GM19025 (cell line): Measurements from ENCODE around the gene HK2.
"Not testable (repeated sequence)": the region's sequence is repeated elsewhere in the genome, so short reads cannot be mapped to it uniquely, and the experiment has no call there.

Experiments
- ATAC-seq: cut with Tn5 transposase; IDR thresholded peaks from one replicate; pipeline ENCODE4 v1.9.1; 2021; ENCODE audit warnings: mild to moderate bottlenecking, low read depth, moderate library complexity; ENCODE audit not compliant: unreplicated experiment

Gene HK2

GRCh38 chr2:74891136-74891764 lies 57.3 kb downstream of the HK2 start:
- no peak for ATAC-seq

GRCh38 chr2:74891816-74892215 lies 57.9 kb downstream of the HK2 start:
- ATAC-seq: not testable (repeated sequence)

- no peak for ATAC-seq
Measured at GRCh38 chr2:74892609-74893008, 58.7 kb downstream of the HK2 start.

GRCh38 chr2:74893332-74893731 lies 59.4 kb downstream of the HK2 start:
- ATAC-seq: no peak

GRCh38 chr2:74894272-74894981 lies 60.5 kb downstream of the HK2 start:
- ATAC-seq: no peak

GRCh38 chr2:74895001-74895400 lies 61.1 kb downstream of the HK2 start:
- no peak for ATAC-seq

- ATAC-seq: no peak
Measured at GRCh38 chr2:74896232-74896631, 62.3 kb downstream of the HK2 start.

GRCh38 chr2:74900225-74900624 lies 66.3 kb downstream of the HK2 start:
- ATAC-seq: not testable (repeated sequence)

GRCh38 chr2:74902281-74902860 lies 68.4 kb downstream of the HK2 start:
- no peak for ATAC-seq

- ATAC-seq: no peak
Measured at GRCh38 chr2:74906395-74906794, 72.5 kb downstream of the HK2 start.

- not testable (repeated sequence) for ATAC-seq
Measured at GRCh38 chr2:74907560-74907959, 73.6 kb downstream of the HK2 start.

- no peak for ATAC-seq
Measured at GRCh38 chr2:74908748-74909444, 75.0 kb downstream of the HK2 start.

GRCh38 chr2:74910245-74910644 lies 76.3 kb downstream of the HK2 start:
- no peak for ATAC-seq

GRCh38 chr2:74911061-74911460 lies 77.1 kb downstream of the HK2 start:
- ATAC-seq: no peak

GRCh38 chr2:74915743-74916142 lies 81.8 kb downstream of the HK2 start:
- ATAC-seq: peak; percentile 73

GRCh38 chr2:74916394-74916793 lies 82.5 kb downstream of the HK2 start:
- no peak for ATAC-seq

- no peak for ATAC-seq
Measured at GRCh38 chr2:74917702-74918619, 84.0 kb downstream of the HK2 start.

- no peak for ATAC-seq
Measured at GRCh38 chr2:74919827-74920226, 85.9 kb downstream of the HK2 start.

GRCh38 chr2:74921236-74921736 lies 87.4 kb downstream of the HK2 start:
- ATAC-seq: no peak

GRCh38 chr2:74922592-74923227 lies 88.8 kb downstream of the HK2 start:
- ATAC-seq: no peak
